ENCODE measurements around the gene ARHGAP24.
"Not testable (repeated sequence)": the region's sequence is repeated elsewhere in the genome, so short reads cannot be mapped to it uniquely, and the experiment has no call there.

Gene ARHGAP24

DNA sequence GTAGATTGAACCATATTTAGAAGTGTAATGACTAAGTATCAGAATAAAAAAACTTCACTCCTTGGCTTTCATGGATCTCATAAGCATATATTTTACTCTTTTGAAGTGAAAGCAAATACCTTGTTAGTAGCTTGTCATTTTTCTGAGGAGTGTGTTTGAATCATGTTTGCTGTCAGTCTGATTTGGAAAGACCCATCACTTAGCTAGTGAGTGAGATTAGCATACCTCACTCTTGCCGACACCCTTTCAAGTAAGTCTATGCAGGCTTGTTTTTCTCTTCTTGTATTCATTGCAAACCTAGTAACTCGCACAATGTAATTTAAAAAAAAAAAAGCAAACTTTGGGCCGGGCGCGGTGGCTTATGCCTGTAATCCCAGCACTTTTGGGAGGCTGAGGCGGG is 360.0 kb downstream of the ARHGAP24 start:
- Histone ChIP-seq H3K4me3 (ENCODE audit: severe bottlenecking) (no peak overlapping the region), H3K4me1 (ENCODE audit: insufficient read depth, poor library complexity, severe bottlenecking) (no peaks in the 10 kb centered on the region), H3K9me3 (ENCODE audit: severe bottlenecking) (no peaks in the 10 kb centered on the region), H3K27me3 (ENCODE audit: insufficient read depth, poor library complexity, severe bottlenecking) (no peaks in the 10 kb centered on the region), H3K36me3 (ENCODE audit: low read depth) (no peaks in the 10 kb centered on the region), H3K27ac (ENCODE audit: poor library complexity, severe bottlenecking) (no peak overlapping the region)
- ATAC-seq (ENCODE audit: low read depth) (no peak), DNase-seq (ENCODE audit: low spot score) (no peak)
- TF ChIP-seq, protein P1, sequence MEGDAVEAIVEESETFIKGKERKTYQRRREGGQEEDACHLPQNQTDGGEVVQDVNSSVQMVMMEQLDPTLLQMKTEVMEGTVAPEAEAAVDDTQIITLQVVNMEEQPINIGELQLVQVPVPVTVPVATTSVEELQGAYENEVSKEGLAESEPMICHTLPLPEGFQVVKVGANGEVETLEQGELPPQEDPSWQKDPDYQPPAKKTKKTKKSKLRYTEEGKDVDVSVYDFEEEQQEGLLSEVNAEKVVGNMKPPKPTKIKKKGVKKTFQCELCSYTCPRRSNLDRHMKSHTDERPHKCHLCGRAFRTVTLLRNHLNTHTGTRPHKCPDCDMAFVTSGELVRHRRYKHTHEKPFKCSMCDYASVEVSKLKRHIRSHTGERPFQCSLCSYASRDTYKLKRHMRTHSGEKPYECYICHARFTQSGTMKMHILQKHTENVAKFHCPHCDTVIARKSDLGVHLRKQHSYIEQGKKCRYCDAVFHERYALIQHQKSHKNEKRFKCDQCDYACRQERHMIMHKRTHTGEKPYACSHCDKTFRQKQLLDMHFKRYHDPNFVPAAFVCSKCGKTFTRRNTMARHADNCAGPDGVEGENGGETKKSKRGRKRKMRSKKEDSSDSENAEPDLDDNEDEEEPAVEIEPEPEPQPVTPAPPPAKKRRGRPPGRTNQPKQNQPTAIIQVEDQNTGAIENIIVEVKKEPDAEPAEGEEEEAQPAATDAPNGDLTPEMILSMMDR (IDR thresholded peaks at IDR 0.05; ENCODE audit: poor library complexity, severe bottlenecking): no peak

DNA sequence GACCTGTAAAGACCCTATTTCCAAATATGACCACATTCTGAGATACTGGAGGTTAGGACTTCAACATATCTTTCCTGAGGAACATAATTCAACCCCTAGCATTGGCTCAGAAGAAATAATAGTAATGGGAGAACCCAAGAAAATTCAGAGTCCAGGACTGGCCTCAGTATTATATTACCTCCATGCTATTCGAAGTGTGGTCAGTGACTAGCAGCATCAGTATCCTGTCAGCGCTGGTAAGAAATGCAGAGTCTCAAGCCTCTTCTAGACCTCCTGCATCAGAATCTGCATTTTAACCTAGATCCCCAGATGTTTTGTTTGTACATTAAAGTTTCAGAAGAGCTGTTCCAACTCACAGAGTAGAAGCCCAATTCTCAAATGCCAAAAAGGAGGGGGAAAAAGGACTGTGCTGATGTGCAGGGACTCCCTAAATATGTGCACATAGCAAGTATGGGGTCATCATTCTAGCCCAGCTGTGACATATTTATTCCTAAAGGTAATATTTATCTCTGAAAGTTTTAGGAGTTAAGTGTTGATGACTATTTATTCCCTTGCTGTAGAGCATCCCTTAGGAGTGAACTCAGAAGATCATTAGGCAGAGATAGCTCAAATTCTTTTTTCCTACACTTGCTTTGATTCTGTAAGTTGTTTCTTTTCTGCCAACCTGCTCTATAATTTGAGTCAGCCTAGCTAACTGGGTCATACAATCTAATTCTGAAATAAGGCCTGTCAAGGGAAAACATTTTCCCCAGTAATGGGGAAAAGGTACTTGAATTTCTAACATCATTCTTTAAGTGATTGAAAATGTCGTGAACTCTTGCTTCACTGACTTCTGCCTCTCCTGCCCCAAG is 361.9 kb downstream of the ARHGAP24 start:
- H3K4me3 ChIP-seq (ENCODE audit: severe bottlenecking): no peak overlapping the region
- H3K9me3 ChIP-seq (ENCODE audit: severe bottlenecking): no peaks in the 10 kb centered on the region
- DNase-seq (ENCODE audit: low spot score): no peak
- no peak overlapping the region for H3K27ac ChIP-seq (ENCODE audit: poor library complexity, severe bottlenecking)
- TF ChIP-seq, protein P1 (IDR thresholded peaks at IDR 0.05; ENCODE audit: poor library complexity, severe bottlenecking): no peak
- H3K4me1 ChIP-seq (ENCODE audit: insufficient read depth, poor library complexity, severe bottlenecking): no peaks in the 10 kb centered on the region
- no peak for ATAC-seq (ENCODE audit: low read depth)
- H3K36me3 ChIP-seq (ENCODE audit: low read depth): no peaks in the 10 kb centered on the region
- no peaks in the 10 kb centered on the region for H3K27me3 ChIP-seq (ENCODE audit: insufficient read depth, poor library complexity, severe bottlenecking)

DNA sequence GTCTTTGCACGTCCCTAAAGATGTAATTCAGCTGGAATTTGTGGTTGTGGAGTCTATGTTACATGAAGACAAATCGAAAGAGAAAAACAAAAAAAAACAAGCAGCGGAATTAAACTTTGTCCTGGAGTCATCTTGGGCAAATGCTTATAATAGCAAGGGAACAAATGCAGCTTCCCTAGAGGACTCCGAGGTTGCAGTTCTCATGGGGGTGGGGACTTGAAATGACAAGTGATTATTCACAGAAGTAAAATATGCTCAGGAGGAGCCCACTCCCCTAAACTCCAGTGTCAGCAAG is 362.4 kb downstream of the ARHGAP24 start:
- Histone ChIP-seq H3K36me3 (ENCODE audit: low read depth) (no peaks in the 10 kb centered on the region), H3K27ac (ENCODE audit: poor library complexity, severe bottlenecking) (no peak overlapping the region), H3K4me1 (ENCODE audit: insufficient read depth, poor library complexity, severe bottlenecking) (no peaks in the 10 kb centered on the region), H3K27me3 (ENCODE audit: insufficient read depth, poor library complexity, severe bottlenecking) (no peaks in the 10 kb centered on the region), H3K9me3 (ENCODE audit: severe bottlenecking) (no peaks in the 10 kb centered on the region), H3K4me3 (ENCODE audit: severe bottlenecking) (no peak overlapping the region)
- ATAC-seq (ENCODE audit: low read depth): no peak
- TF ChIP-seq, protein P1 (IDR thresholded peaks at IDR 0.05; ENCODE audit: poor library complexity, severe bottlenecking): no peak
- DNase-seq (ENCODE audit: low spot score): no peak

DNA sequence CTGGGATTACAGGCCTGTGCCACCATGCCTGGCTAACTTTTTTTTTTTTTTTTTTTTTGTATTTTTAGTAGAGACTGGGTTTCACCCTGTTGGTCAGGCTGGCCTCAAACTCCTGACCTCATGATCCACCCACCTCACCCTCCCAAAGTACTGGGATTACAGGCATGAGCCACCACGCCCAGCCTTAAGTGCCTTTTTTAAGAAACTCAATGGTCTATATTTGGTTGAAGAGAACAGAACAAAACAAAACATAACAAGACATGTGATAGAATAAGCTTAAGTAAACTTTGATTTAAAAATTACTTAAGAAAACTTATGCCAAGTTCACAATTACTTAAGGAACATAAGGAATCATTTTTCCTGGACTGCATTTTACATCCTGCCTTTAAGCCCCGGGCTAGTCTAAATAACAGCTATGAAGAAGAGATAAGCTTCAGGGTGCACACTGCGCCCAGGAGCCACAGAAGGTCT is 365.1 kb downstream of the ARHGAP24 start:
- H3K27ac ChIP-seq (ENCODE audit: poor library complexity, severe bottlenecking); ATAC-seq (ENCODE audit: low read depth); H3K4me3 ChIP-seq (ENCODE audit: severe bottlenecking); H3K36me3 ChIP-seq (ENCODE audit: low read depth); DNase-seq (ENCODE audit: low spot score); H3K27me3 ChIP-seq (ENCODE audit: insufficient read depth, poor library complexity, severe bottlenecking); H3K9me3 ChIP-seq (ENCODE audit: severe bottlenecking); H3K4me1 ChIP-seq (ENCODE audit: insufficient read depth, poor library complexity, severe bottlenecking): not testable (repeated sequence)

DNA sequence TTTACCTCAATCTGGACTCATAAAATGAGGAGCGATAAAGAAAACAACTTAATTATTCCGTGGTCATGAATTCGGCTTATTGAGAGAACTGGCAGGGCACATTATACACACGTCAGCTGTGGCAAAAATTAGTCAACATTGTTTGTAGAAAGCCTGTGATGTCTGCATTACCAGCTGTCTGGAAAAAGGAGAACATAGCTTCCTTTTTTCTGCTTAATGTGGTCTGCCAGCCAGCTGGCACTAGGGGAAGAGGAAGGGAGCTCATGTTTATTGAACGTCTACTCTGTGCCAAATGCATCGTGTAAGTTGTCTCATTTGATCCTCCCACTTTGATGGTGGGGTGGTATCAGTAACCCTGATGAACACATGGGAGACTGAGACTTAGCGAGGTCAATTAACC is 367.6 kb downstream of the ARHGAP24 start:
- Histone ChIP-seq H3K4me1 (ENCODE audit: insufficient read depth, poor library complexity, severe bottlenecking) (no peaks in the 10 kb centered on the region), H3K27ac (ENCODE audit: poor library complexity, severe bottlenecking) (no peak overlapping the region), H3K9me3 (ENCODE audit: severe bottlenecking) (no peaks in the 10 kb centered on the region), H3K36me3 (ENCODE audit: low read depth) (no peaks in the 10 kb centered on the region), H3K27me3 (ENCODE audit: insufficient read depth, poor library complexity, severe bottlenecking) (no peaks in the 10 kb centered on the region), H3K4me3 (ENCODE audit: severe bottlenecking) (no peak overlapping the region)
- ATAC-seq (ENCODE audit: low read depth): no peak
- TF ChIP-seq, protein P1 (IDR thresholded peaks at IDR 0.05; ENCODE audit: poor library complexity, severe bottlenecking): no peak
- no peak for DNase-seq (ENCODE audit: low spot score)

DNA sequence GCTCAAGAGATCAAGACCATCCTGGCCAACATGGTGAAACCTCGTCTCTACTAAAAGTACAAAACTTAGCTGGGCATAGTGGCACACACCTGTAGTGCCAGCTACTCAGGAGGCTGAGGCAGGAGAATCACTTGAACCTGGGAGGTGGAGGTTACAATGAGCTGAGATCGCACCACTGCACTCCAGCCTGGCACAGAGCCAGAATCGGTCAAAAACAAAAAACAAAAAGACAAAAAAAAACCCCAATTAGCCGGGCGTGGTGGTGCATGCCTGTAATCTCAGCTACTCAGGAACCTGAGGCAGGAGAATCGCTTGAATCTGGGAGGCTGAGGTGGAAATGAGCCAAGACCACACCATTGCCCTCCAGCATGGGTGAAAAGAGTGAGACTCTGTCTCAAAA is 378.8 kb downstream of the ARHGAP24 start:
- DNase-seq (ENCODE audit: low spot score); H3K4me1 ChIP-seq (ENCODE audit: insufficient read depth, poor library complexity, severe bottlenecking); H3K36me3 ChIP-seq (ENCODE audit: low read depth); ATAC-seq (ENCODE audit: low read depth); H3K4me3 ChIP-seq (ENCODE audit: severe bottlenecking); H3K27me3 ChIP-seq (ENCODE audit: insufficient read depth, poor library complexity, severe bottlenecking); H3K9me3 ChIP-seq (ENCODE audit: severe bottlenecking); H3K27ac ChIP-seq (ENCODE audit: poor library complexity, severe bottlenecking): not testable (repeated sequence)
